Adrenal gland (tissue), 5 donors: Measurements from ENCODE around the gene XYLB.

Experiments
- CTCF ChIP-seq, 6 experiments: fragments of 450-650 bp in 4 of 6; fragments of 200-600 bp in 2 of 6; sonication (generic) in 1 of 6; IDR thresholded peaks; 1 replicate in 5 of 6; 2 replicates in 1 of 6; pipeline versions ENCODE4 v1.5.1 to v1.8.0; 2016 to 2021; ENCODE audit warnings: antibody characterized with exemption in 6 of 6, mild to moderate bottlenecking in 2 of 6, moderate library complexity in 1 of 6
- POLR2A ChIP-seq, 2 donors: fragments of 450-650 bp; IDR thresholded peaks; one replicate each; pipeline ENCODE4 v1.6.1; 2017; ENCODE audit warnings: antibody characterized with exemption in 2 of 2, mild to moderate bottlenecking in 2 of 2, moderate library complexity in 1 of 2
- donor health status: DM: no; HTN: no; CAD: no.

GRCh38 chr3:38387862-38388261, 41.3 kb downstream of the XYLB start:
- no peak for TF ChIP-seq CTCF (IDR thresholded peaks at IDR 0.05)
- no peak for TF ChIP-seq POLR2A (IDR thresholded peaks at IDR 0.05)
